A172 (cell line): ENCODE measurements around the gene ZNF423. TPM values are rescaled to one million over a fixed set of nuclear protein-coding genes. Genes with fewer than 3 reads are reported as not detected.

Experiments
- DNase-seq: peaks from one replicate; pipeline ENCODE4 v3.0.0-alpha.2; 2015; ENCODE audit warnings: low spot score
- total RNA-seq: library from RNA; depleted of rRNA; stranded (reverse); fragments of >200 nt; shearing (Covaris generic); gene quantifications from 2 replicates; pipeline ENCODE4 v1.2.3, GENCODE V29; 2014

ZNF423 gene
- total RNA-seq, 1 experiment from 2014 or later: not detected

- no peak for DNase-seq
These were observed 6.7 kb downstream of the ZNF423 start for GRCh38 chr16:49849037-49849753.

- DNase-seq: no peak
These were observed 7.4 kb downstream of the ZNF423 start for GRCh38 chr16:49848530-49848929.

GRCh38 chr16:49846800-49847199 is 9.1 kb downstream of the ZNF423 start:
- no peak for DNase-seq

- no peak for DNase-seq
These were observed 11.6 kb downstream of the ZNF423 start for GRCh38 chr16:49844359-49844758.

GRCh38 chr16:49843758-49844157 is 12.2 kb downstream of the ZNF423 start:
- DNase-seq: no peak

- no peak for DNase-seq
These were observed 12.9 kb downstream of the ZNF423 start for GRCh38 chr16:49842972-49843371.

- DNase-seq: no peak
These were observed 16.7 kb downstream of the ZNF423 start for GRCh38 chr16:49839017-49839825.

- no peak for DNase-seq
These were observed 17.4 kb downstream of the ZNF423 start for GRCh38 chr16:49838441-49839016.

GRCh38 chr16:49837688-49838410 is 18.1 kb downstream of the ZNF423 start:
- no peak for DNase-seq

- DNase-seq: no peak
These were observed 19.2 kb downstream of the ZNF423 start for GRCh38 chr16:49836668-49837067.

GRCh38 chr16:49836218-49836617 is 19.7 kb downstream of the ZNF423 start:
- no peak for DNase-seq

GRCh38 chr16:49835161-49835777 is 20.6 kb downstream of the ZNF423 start:
- no peak for DNase-seq

- DNase-seq: no peak
These were observed 21.3 kb downstream of the ZNF423 start for GRCh38 chr16:49834531-49835151.

GRCh38 chr16:49833796-49834530 is 21.9 kb downstream of the ZNF423 start:
- no peak for DNase-seq

GRCh38 chr16:49833085-49833484 is 22.8 kb downstream of the ZNF423 start:
- DNase-seq: no peak

- no peak for DNase-seq
These were observed 23.7 kb downstream of the ZNF423 start for GRCh38 chr16:49832177-49832576.

- DNase-seq: no peak
These were observed 25.0 kb downstream of the ZNF423 start for GRCh38 chr16:49830873-49831272.

- DNase-seq: no peak
These were observed 27.2 kb downstream of the ZNF423 start for GRCh38 chr16:49828533-49829267.

- DNase-seq: no peak
These were observed 28.0 kb downstream of the ZNF423 start for GRCh38 chr16:49827805-49828438.
